ENCODE results near the gene MSH5. TPM values are rescaled to one million over a fixed set of nuclear protein-coding genes. Genes with fewer than 3 reads are reported as not detected.
A peak's percentile ranks its signal among the peaks of the same experiment; 100 is the strongest.

Gene MSH5
- total and polyA plus RNA-seq, 2 of the 13 experiments (the other 11 are each of a cell fraction or from before 2014, with no cell fraction given), result 10.2 to 38.7 TPM

DNA sequence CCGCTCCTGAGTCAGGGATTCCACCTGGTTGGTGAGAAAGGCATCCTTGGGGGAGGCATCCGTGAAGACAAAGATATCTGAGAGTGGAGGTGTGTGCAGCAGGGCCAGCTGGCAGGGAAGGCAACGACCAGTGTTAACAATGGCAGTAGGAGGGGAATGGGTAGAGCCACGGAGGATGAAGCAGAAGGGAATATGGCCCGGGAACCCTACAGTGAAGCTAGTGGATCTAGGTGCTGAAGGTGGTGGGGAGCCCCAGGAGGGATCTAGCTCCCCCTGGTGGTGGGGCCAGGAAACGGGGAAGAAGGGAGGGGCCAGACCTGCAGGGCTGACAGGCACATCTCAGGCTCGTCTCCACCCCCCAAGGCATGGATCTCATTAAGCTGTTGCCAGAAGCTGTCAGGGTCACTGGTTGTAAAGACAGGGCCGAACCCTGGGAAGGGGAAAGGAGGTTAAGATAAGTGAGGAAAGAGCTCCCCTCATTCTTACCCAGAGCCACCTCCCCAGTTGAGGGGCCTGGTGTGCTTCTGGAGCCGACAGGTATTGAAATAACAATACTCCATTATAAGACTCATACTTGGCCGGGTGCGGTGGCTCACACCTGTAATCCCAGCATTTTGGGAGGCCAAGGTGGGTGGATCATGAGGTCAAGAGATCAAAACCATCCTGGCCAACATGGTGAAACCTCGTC lies 30.0 kb downstream of the MSH5 start (continued):
- TF ChIP-seq ZNF142 (CRISPR knock-in tag; IDR thresholded peaks at IDR 0.05), result no peak
- TF ChIP-seq GFI1 (CRISPR knock-in tag; IDR thresholded peaks at IDR 0.05; ENCODE audit: borderline replicate concordance), result no peak
- TF ChIP-seq ZMYM3 (CRISPR knock-in tag; IDR thresholded peaks at IDR 0.05), result peak; percentile 46; the same call in 1 of the 2 replicates
- peak; percentile 74; the same call in 1 of the 2 replicates for TF ChIP-seq ZMYM4 (CRISPR knock-in tag; IDR thresholded peaks at IDR 0.05)
- TF ChIP-seq ZNF225 (CRISPR knock-in tag; IDR thresholded peaks at IDR 0.05), result 0 out of 2 replicates have a peak, but pooled peaks have one; percentile 61
- no peak for TF ChIP-seq GLI4 (CRISPR knock-in tag; IDR thresholded peaks at IDR 0.05; ENCODE audit: borderline replicate concordance)
- TF ChIP-seq, protein P1, sequence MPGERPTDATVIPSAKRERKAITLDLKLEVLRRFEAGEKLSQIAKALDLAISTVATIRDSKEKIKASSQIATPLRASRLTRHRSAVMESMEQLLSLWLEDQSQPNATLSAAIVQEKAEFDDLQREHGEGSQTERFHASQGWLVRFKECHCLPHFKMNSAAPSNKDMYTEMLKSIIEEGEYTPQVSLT (CRISPR knock-in tag; IDR thresholded peaks at IDR 0.05; ENCODE audit: borderline replicate concordance, low read depth), result no peak
- no peak for TF ChIP-seq ZNF749 (CRISPR knock-in tag; IDR thresholded peaks at IDR 0.05; ENCODE audit: borderline replicate concordance)
- no peak for TF ChIP-seq ZNF296 (CRISPR knock-in tag; conservative IDR thresholded peaks at IDR 0.05)
- TF ChIP-seq KDM3A (CRISPR knock-in tag; IDR thresholded peaks at IDR 0.05; ENCODE audit: low read depth), result peak; percentile 78; the same call in 1 of the 2 replicates
- TF ChIP-seq HOXA5 (CRISPR knock-in tag; IDR thresholded peaks at IDR 0.05), result 0 out of 2 replicates have a peak, but pooled peaks have one; percentile 56
- no peak for TF ChIP-seq PAX8 (CRISPR knock-in tag; IDR thresholded peaks at IDR 0.05; ENCODE audit: borderline replicate concordance)
- peak; percentile 98 for TF ChIP-seq SMC3 (IDR thresholded peaks at IDR 0.05; ENCODE audit: low read length)
- TF ChIP-seq ESRRA (CRISPR knock-in tag; IDR thresholded peaks at IDR 0.05; ENCODE audit: low read depth), result no peak
- no peak for TF ChIP-seq NFATC3 (CRISPR knock-in tag; IDR thresholded peaks at IDR 0.05)
- TF ChIP-seq PRPF4 (IDR thresholded peaks at IDR 0.05; ENCODE audit: low read depth, low read length, poor library complexity, severe bottlenecking), result no peak
- no peak for TF ChIP-seq ZFP36L2 (CRISPR knock-in tag; IDR thresholded peaks at IDR 0.05)
- TF ChIP-seq ELK4 (CRISPR knock-in tag; IDR thresholded peaks at IDR 0.05; ENCODE audit: borderline replicate concordance), result no peak
- no peak for TF ChIP-seq ZNF20 (CRISPR knock-in tag; IDR thresholded peaks at IDR 0.05)
- TF ChIP-seq, protein P2, sequence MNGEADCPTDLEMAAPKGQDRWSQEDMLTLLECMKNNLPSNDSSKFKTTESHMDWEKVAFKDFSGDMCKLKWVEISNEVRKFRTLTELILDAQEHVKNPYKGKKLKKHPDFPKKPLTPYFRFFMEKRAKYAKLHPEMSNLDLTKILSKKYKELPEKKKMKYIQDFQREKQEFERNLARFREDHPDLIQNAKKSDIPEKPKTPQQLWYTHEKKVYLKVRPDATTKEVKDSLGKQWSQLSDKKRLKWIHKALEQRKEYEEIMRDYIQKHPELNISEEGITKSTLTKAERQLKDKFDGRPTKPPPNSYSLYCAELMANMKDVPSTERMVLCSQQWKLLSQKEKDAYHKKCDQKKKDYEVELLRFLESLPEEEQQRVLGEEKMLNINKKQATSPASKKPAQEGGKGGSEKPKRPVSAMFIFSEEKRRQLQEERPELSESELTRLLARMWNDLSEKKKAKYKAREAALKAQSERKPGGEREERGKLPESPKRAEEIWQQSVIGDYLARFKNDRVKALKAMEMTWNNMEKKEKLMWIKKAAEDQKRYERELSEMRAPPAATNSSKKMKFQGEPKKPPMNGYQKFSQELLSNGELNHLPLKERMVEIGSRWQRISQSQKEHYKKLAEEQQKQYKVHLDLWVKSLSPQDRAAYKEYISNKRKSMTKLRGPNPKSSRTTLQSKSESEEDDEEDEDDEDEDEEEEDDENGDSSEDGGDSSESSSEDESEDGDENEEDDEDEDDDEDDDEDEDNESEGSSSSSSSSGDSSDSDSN (CRISPR knock-in tag; IDR thresholded peaks at IDR 0.05), result no peak

Data from HepG2 (cell line).